Measurements from ENCODE around the gene OBP2A.

DNA sequence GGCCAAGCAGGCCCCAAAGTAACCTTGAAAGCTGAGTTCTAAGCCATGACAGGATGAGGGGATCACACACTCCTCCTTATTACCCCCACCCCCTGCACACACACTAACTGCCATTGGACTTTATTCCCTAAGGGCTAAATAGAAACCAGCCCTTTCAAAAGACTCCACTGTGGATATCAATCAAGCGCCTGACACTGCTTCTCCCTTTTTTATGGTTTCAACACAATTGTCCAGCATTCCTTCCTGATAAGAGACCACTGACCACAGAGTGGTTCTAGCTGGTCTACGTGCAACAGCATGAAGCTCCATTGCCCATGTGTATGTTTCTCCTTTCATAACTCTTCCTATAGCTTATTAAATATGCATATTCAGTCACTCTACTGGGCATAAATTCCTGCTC is 50.3 kb downstream of the OBP2A start:
- TF ChIP-seq CTCF (IDR thresholded peaks at IDR 0.05; ENCODE audit: low read length) (no peak), EZH2phosphoT487 (IDR thresholded peaks at IDR 0.05; ENCODE audit: low read length) (no peak)
